Thyroid gland (tissue), 4 donors: ENCODE data around the gene METTL21A. TPM values are rescaled to one million over a fixed set of nuclear protein-coding genes. Genes with fewer than 3 reads are reported as not detected.
A peak's percentile ranks its signal among the peaks of the same experiment; 100 is the strongest.

Source experiments
- DNase-seq, 2 donors: peaks; one replicate each; pipeline ENCODE4 v3.0.0-alpha.2; 2019
- H3K27ac ChIP-seq, 3 donors: fragments of 200-600 bp; sonication (generic); 1 replicate in 2 of 3; 2 replicates in 1 of 3; pipeline ENCODE4 v1.5.1; 2016 to 2019; ENCODE audit warnings: mild to moderate bottlenecking in 1 of 3, moderate library complexity in 1 of 3
- H3K27me3 ChIP-seq: fragments of 200-600 bp; sonication (generic); one replicate; pipeline ENCODE4 v1.5.1; 2019
- H3K36me3 ChIP-seq, 2 donors: fragments of 200-600 bp; sonication (generic); one replicate each; pipeline ENCODE4 v1.5.1; 2016 to 2019
- H3K4me1 ChIP-seq, 2 donors: fragments of 200-600 bp; sonication (generic); one replicate each; pipeline ENCODE4 v1.5.1; 2017 to 2019
- H3K4me3 ChIP-seq, 3 donors: fragments of 200-600 bp; sonication (generic); replicated peaks in 1 of 3; 1 replicate in 2 of 3; 2 replicates in 1 of 3; pipeline ENCODE4 v1.5.1; 2016; ENCODE audit warnings: mild to moderate bottlenecking in 1 of 3
- H3K9me3 ChIP-seq: fragments of 200-600 bp; sonication (generic); one replicate; pipeline ENCODE4 v1.5.1; 2017
- CTCF ChIP-seq, 6 experiments: fragments of 200-600 bp in 3 of 6; fragments of 450-650 bp in 3 of 6; sonication (generic) in 3 of 6; IDR thresholded peaks; one replicate each; pipeline ENCODE4 v1.5.1; 2016 to 2019; ENCODE audit warnings: antibody characterized with exemption in 6 of 6, mild to moderate bottlenecking in 2 of 6, inconsistent platforms in 1 of 6, moderate library complexity in 1 of 6
- POLR2A ChIP-seq, 2 donors: fragments of 450-650 bp; IDR thresholded peaks; one replicate each; pipeline ENCODE4 v1.6.1; 2017; ENCODE audit warnings: antibody characterized with exemption in 2 of 2, mild to moderate bottlenecking in 2 of 2, moderate library complexity in 1 of 2
- WGBS, 2 donors: methylation state at CpG; one replicate each; pipeline ENCODE4 v1.1.5; 2017; 5-methylcytosine and 5-hydroxymethylcytosine counted together
- intact Hi-C: fragments of 100-400 bp; cut with DNase I; formaldehyde crosslinking; loops from one replicate; pipeline ENCODE4 v1.15.1; 2023
- total RNA-seq, 4 donors: library from RNA; depleted of rRNA; stranded (reverse); fragments of >200 nt; gene quantifications; one replicate each; pipeline ENCODE4 v1.2.3, GENCODE V29; 2016

Gene METTL21A
- total RNA-seq: 10 to 100 TPM; 24.6 to 48.9 (median 36.0) TPM

- peak; percentile 90 to 92 for DNase-seq
- 1% methylated on average over 25 to 28 of the region's 92 CpGs for WGBS, 2 donors
- Histone ChIP-seq H3K27me3 (no peaks in the 10 kb centered on the region), H3K4me3 (peak within 1 kb of the TSS; percentile 38 to 97 (median 85)), H3K4me1 (peaks cover 11 to 18% of the 10 kb centered on the region in 2 donors), H3K27ac (peak within 1 kb of the TSS; percentile 94 to 98 (median 98)), H3K36me3 (no peaks in the 10 kb centered on the region), H3K9me3 (no peaks in the 10 kb centered on the region)
- TF ChIP-seq POLR2A (IDR thresholded peaks at IDR 0.05): peak; percentile 66 to 90
- peak in 4 of 6 experiments; percentile 18 to 49 (median 39) for TF ChIP-seq CTCF (IDR thresholded peaks at IDR 0.05)
- intact Hi-C loops: loop anchor here (5.0 to 10.0 kb wide), 3 partner anchors 90 to 420 kb away; partner anchors contain the start of genes CCNYL1 and CREB1
Observed at GRCh38 chr2:207625014-207625907, at the start of gene METTL21A. METTL21A (minus strand) TSS chr2:207625394; CDS start chr2:207624375, 1,019 bp downstream.

GRCh38 chr2:207674826-207675225, 49.6 kb upstream of the METTL21A start:
- WGBS, 2 donors: 84 to 88% methylated on average over 2 of the region's 2 CpGs

GRCh38 chr2:207674266-207674774, 49.1 kb upstream of the METTL21A start:
- Histone ChIP-seq H3K27me3 (no peaks in the 10 kb centered on the region), H3K9me3 (no peaks in the 10 kb centered on the region), H3K36me3 (no peaks in the 10 kb centered on the region), H3K4me3 (no peak overlapping the region), H3K27ac (no peak overlapping the region), H3K4me1 (peaks cover 6 to 10% of the 10 kb centered on the region in 2 donors)
- TF ChIP-seq CTCF (IDR thresholded peaks at IDR 0.05) (no peak), POLR2A (IDR thresholded peaks at IDR 0.05) (no peak)
- DNase-seq: no peak
- intact Hi-C loops: no loop called here

More at GRCh38 chr2:207674826-207675225, 49.6 kb upstream of the METTL21A start:
- TF ChIP-seq POLR2A (IDR thresholded peaks at IDR 0.05) (no peak), CTCF (IDR thresholded peaks at IDR 0.05) (no peak)
- Histone ChIP-seq H3K27ac (no peak overlapping the region), H3K36me3 (no peaks in the 10 kb centered on the region), H3K4me1 (peaks cover 6 to 10% of the 10 kb centered on the region in 2 donors), H3K9me3 (no peaks in the 10 kb centered on the region), H3K27me3 (no peaks in the 10 kb centered on the region), H3K4me3 (no peak overlapping the region)
- intact Hi-C loops: no loop called here
- no peak for DNase-seq

- Histone ChIP-seq H3K36me3 (no peaks in the 10 kb centered on the region), H3K27ac (no peak overlapping the region), H3K4me3 (no peak overlapping the region), H3K27me3 (no peaks in the 10 kb centered on the region), H3K4me1 (peaks cover 6 to 10% of the 10 kb centered on the region in 2 donors), H3K9me3 (no peaks in the 10 kb centered on the region)
- TF ChIP-seq CTCF (IDR thresholded peaks at IDR 0.05) (no peak), POLR2A (IDR thresholded peaks at IDR 0.05) (no peak)
- 98 to 100% methylated on average over 1 of the region's 2 CpGs for WGBS, 2 donors
- no peak for DNase-seq
- intact Hi-C loops: no loop called here
Observed at GRCh38 chr2:207673431-207673830, 48.2 kb upstream of the METTL21A start.

GRCh38 chr2:207670887-207671286, 45.7 kb upstream of the METTL21A start:
- Histone ChIP-seq H3K9me3 (no peaks in the 10 kb centered on the region), H3K27ac (no peak overlapping the region), H3K36me3 (no peaks in the 10 kb centered on the region), H3K27me3 (no peaks in the 10 kb centered on the region), H3K4me1 (no peaks in the 10 kb centered on the region), H3K4me3 (no peak overlapping the region)
- TF ChIP-seq CTCF (IDR thresholded peaks at IDR 0.05) (no peak), POLR2A (IDR thresholded peaks at IDR 0.05) (no peak)
- DNase-seq: no peak
- WGBS, 2 donors: 68% methylated on average over 6 of the region's 6 CpGs
- intact Hi-C loops: no loop called here
